CD4-positive, CD25-positive, alpha-beta regulatory T cell (primary cell): ENCODE data around the gene TNFRSF8. TPM values are rescaled to one million over a fixed set of nuclear protein-coding genes. Genes with fewer than 3 reads are reported as not detected.
A peak's percentile ranks its signal among the peaks of the same experiment; 100 is the strongest.

Source experiments
- ATAC-seq, 2 donors: fragments of 150-1000 bp; cut with Tn5 transposase; one replicate each; pipeline ENCODE4 v1.10.0; 2021; ENCODE audit warnings: low read depth in 2 of 2, moderate number of reproducible peaks in 2 of 2, moderate library complexity in 1 of 2
- DNase-seq, 3 donors: peaks; one replicate each; pipeline versions ENCODE4 v3.0.0 to v3.0.0-alpha.2; 2012 to 2022; ENCODE audit warnings: mixed read lengths in 1 of 3
- H3K27ac ChIP-seq: one replicate; pipeline ENCODE4 v1.7.0; 2013; ENCODE audit warnings: mild to moderate bottlenecking, low read length; ENCODE audit not compliant: insufficient read depth, poor library complexity, severe bottlenecking
- H3K27me3 ChIP-seq: one replicate; pipeline ENCODE4 v1.7.0; 2013; ENCODE audit warnings: low read length; ENCODE audit not compliant: control insufficient read depth, insufficient read depth
- H3K36me3 ChIP-seq: one replicate; pipeline ENCODE4 v1.7.0; 2013; ENCODE audit warnings: mild to moderate bottlenecking, low read length, moderate library complexity; ENCODE audit not compliant: control insufficient read depth, insufficient read depth
- H3K4me1 ChIP-seq: 2 replicates; pipeline ENCODE4 v1.7.0; 2013; ENCODE audit warnings: mild to moderate bottlenecking, low read length; ENCODE audit not compliant: insufficient read depth, control insufficient read depth, poor library complexity, severe bottlenecking
- H3K4me3 ChIP-seq: one replicate; pipeline ENCODE4 v1.7.0; 2013; ENCODE audit warnings: low read depth, mild to moderate bottlenecking, low read length, moderate library complexity
- H3K9me3 ChIP-seq, 2 experiments: 1 replicate in 1 of 2; 2 replicates in 1 of 2; pipeline ENCODE4 v1.7.0; 2013; ENCODE audit warnings: low read length in 2 of 2, mild to moderate bottlenecking in 1 of 2, moderate library complexity in 1 of 2; ENCODE audit not compliant: control insufficient read depth in 2 of 2
- H3K27ac Mint-ChIP-seq, 3 donors: one replicate each; pipeline ENCODE4 v1.8.0; 2020 to 2022; ENCODE audit warnings: mild to moderate bottlenecking in 3 of 3, mixed read lengths in 3 of 3, moderate library complexity in 2 of 3
- H3K27me3 Mint-ChIP-seq: one replicate; pipeline ENCODE4 v1.8.0; 2022; ENCODE audit warnings: mild to moderate bottlenecking, mixed read lengths
- H3K36me3 Mint-ChIP-seq: one replicate; pipeline ENCODE4 v1.8.0; 2020; ENCODE audit warnings: mixed read lengths
- H3K4me1 Mint-ChIP-seq, 4 donors: one replicate each; pipeline ENCODE4 v1.8.0; 2020 to 2022; ENCODE audit warnings: mixed read lengths in 4 of 4, mild to moderate bottlenecking in 1 of 4
- H3K4me3 Mint-ChIP-seq, 4 donors: one replicate each; pipeline ENCODE4 v1.8.0; 2020 to 2022; ENCODE audit warnings: mild to moderate bottlenecking in 4 of 4, mixed read lengths in 4 of 4, moderate library complexity in 3 of 4
- H3K9me3 Mint-ChIP-seq, 7 donors: one replicate each; pipeline ENCODE4 v1.8.0; 2020 to 2022; ENCODE audit warnings: mixed read lengths in 7 of 7, mild to moderate bottlenecking in 3 of 7, moderate library complexity in 2 of 7
- polyA plus RNA-seq, 4 donors: library from polyadenylated mRNA; unstranded; fragments of 300-500 nt; fragmentation: Illumina TruSeq; gene quantifications; one replicate each; pipeline ENCODE4 v1.2.3, GENCODE V29; 2021
- total RNA-seq: library from RNA; stranded (reverse); gene quantifications from one replicate; pipeline ENCODE4 v1.2.3, GENCODE V29; 2022

Gene TNFRSF8
- total and polyA plus RNA-seq, 5 donors from 2014 or later = 1.1 to 3.2 (median 1.6) TPM

GRCh38 chr1:12069623-12070244 is 6.6 kb downstream of the TNFRSF8 start:
- Mint-ChIP-seq H3K27ac (peak overlapping the region; percentile 59 to 97 (median 62)), H3K9me3 (no peaks in the 10 kb centered on the region), H3K27me3 (no peaks in the 10 kb centered on the region), H3K4me3 (peak overlapping the region; percentile 3 to 76 (median 43)), H3K36me3 (no peaks in the 10 kb centered on the region), H3K4me1 (peaks cover 13 to 50% (median 33%) of the 10 kb centered on the region in 4 donors)
- Histone ChIP-seq H3K27ac (peak overlapping the region; percentile 47), H3K36me3 (no peaks in the 10 kb centered on the region), H3K27me3 (no peaks in the 10 kb centered on the region), H3K9me3 (no peaks in the 10 kb centered on the region), H3K4me1 (peaks cover 48% of the 10 kb centered on the region), H3K4me3 (no peak overlapping the region)
- DNase-seq (no peak), ATAC-seq (no peak)

- DNase-seq = no peak
- no peak overlapping the region for H3K27ac ChIP-seq
- Mint-ChIP-seq H3K4me3 (peak overlapping the region in 1 of 4 donors; percentile 22), H3K4me1 (peaks cover 6 to 49% (median 31%) of the 10 kb centered on the region in 4 donors), H3K27ac (peak overlapping the region in 2 of 3 donors; percentile 28 to 54), H3K9me3 (no peaks in the 10 kb centered on the region), H3K27me3 (no peaks in the 10 kb centered on the region), H3K36me3 (no peaks in the 10 kb centered on the region)
- peaks cover 35% of the 10 kb centered on the region for H3K4me1 ChIP-seq
- no peak overlapping the region for H3K4me3 ChIP-seq
- no peaks in the 10 kb centered on the region for H3K36me3 ChIP-seq
- no peaks in the 10 kb centered on the region for H3K9me3 ChIP-seq
- no peaks in the 10 kb centered on the region for H3K27me3 ChIP-seq
- no peak for ATAC-seq
Measured at GRCh38 chr1:12071892-12072291, 8.8 kb downstream of the TNFRSF8 start.

GRCh38 chr1:12072741-12073140 is 9.6 kb downstream of the TNFRSF8 start:
- no peak for ATAC-seq
- no peak for DNase-seq
- Histone ChIP-seq H3K27me3 (no peaks in the 10 kb centered on the region), H3K36me3 (no peaks in the 10 kb centered on the region), H3K9me3 (no peaks in the 10 kb centered on the region), H3K27ac (no peak overlapping the region), H3K4me3 (no peak overlapping the region), H3K4me1 (peaks cover 28% of the 10 kb centered on the region)
- Mint-ChIP-seq H3K27ac (peak overlapping the region in 1 of 3 donors; percentile 28), H3K4me3 (no peak overlapping the region), H3K4me1 (peaks cover 12 to 46% (median 27%) of the 10 kb centered on the region in 4 donors), H3K9me3 (no peaks in the 10 kb centered on the region), H3K36me3 (peaks cover 3% of the 10 kb centered on the region), H3K27me3 (no peaks in the 10 kb centered on the region)

GRCh38 chr1:12073796-12074195 is 10.7 kb downstream of the TNFRSF8 start:
- Histone ChIP-seq H3K27me3 (no peaks in the 10 kb centered on the region), H3K4me3 (no peak overlapping the region), H3K27ac (no peak overlapping the region), H3K36me3 (no peaks in the 10 kb centered on the region), H3K4me1 (peaks cover 26% of the 10 kb centered on the region), H3K9me3 (no peaks in the 10 kb centered on the region)
- ATAC-seq = no peak
- H3K36me3 Mint-ChIP-seq = peaks cover 3% of the 10 kb centered on the region
- no peaks in the 10 kb centered on the region for H3K27me3 Mint-ChIP-seq
- peak overlapping the region in 1 of 3 donors; percentile 9 for H3K27ac Mint-ChIP-seq
- no peak for DNase-seq
- H3K9me3 Mint-ChIP-seq = no peaks in the 10 kb centered on the region
- no peak overlapping the region for H3K4me3 Mint-ChIP-seq
- H3K4me1 Mint-ChIP-seq = peaks cover 9 to 42% (median 24%) of the 10 kb centered on the region in 4 donors

GRCh38 chr1:12075195-12076114 is 12.4 kb downstream of the TNFRSF8 start:
- Mint-ChIP-seq H3K4me3 (peak overlapping the region in 2 of 4 donors; percentile 5 to 27), H3K4me1 (peaks cover 4 to 41% (median 27%) of the 10 kb centered on the region in 4 donors), H3K36me3 (peaks cover 3% of the 10 kb centered on the region), H3K9me3 (no peaks in the 10 kb centered on the region), H3K27ac (no peak overlapping the region), H3K27me3 (no peaks in the 10 kb centered on the region)
- Histone ChIP-seq H3K36me3 (no peaks in the 10 kb centered on the region), H3K4me3 (no peak overlapping the region), H3K9me3 (no peaks in the 10 kb centered on the region), H3K4me1 (peaks cover 24% of the 10 kb centered on the region), H3K27ac (no peak overlapping the region), H3K27me3 (no peaks in the 10 kb centered on the region)
- DNase-seq (no peak), ATAC-seq (no peak)

GRCh38 chr1:12076425-12077005 is 13.4 kb downstream of the TNFRSF8 start:
- H3K27ac Mint-ChIP-seq = peak overlapping the region in 1 of 3 donors; percentile 75

GRCh38 chr1:12078575-12078937 is 15.5 kb downstream of the TNFRSF8 start:
- ATAC-seq = no peak
- Histone ChIP-seq H3K27ac (peak overlapping the region; percentile 78), H3K4me3 (peak overlapping the region; percentile 81), H3K36me3 (no peaks in the 10 kb centered on the region), H3K4me1 (peaks cover 28% of the 10 kb centered on the region), H3K9me3 (peaks cover 0 to 5% of the 10 kb centered on the region in 2 experiments), H3K27me3 (no peaks in the 10 kb centered on the region)
- Mint-ChIP-seq H3K36me3 (peaks cover 8% of the 10 kb centered on the region), H3K27ac (peak overlapping the region; percentile 56 to 93 (median 83)), H3K4me1 (peaks cover 7 to 56% (median 38%) of the 10 kb centered on the region in 4 donors), H3K27me3 (no peaks in the 10 kb centered on the region), H3K4me3 (peak overlapping the region; percentile 76 to 95 (median 84)), H3K9me3 (peaks cover 0 to 14% (median 3%) of the 10 kb centered on the region in 7 donors)
- no peak for DNase-seq

More at GRCh38 chr1:12076425-12077005, 13.4 kb downstream of the TNFRSF8 start:
- H3K36me3 Mint-ChIP-seq = peaks cover 3% of the 10 kb centered on the region
- H3K9me3 Mint-ChIP-seq = no peaks in the 10 kb centered on the region
- H3K36me3 ChIP-seq = no peaks in the 10 kb centered on the region
- H3K4me3 Mint-ChIP-seq = peak overlapping the region in 2 of 4 donors; percentile 51 to 88
- H3K27me3 Mint-ChIP-seq = no peaks in the 10 kb centered on the region
- no peak for ATAC-seq
- H3K4me1 ChIP-seq = peaks cover 24% of the 10 kb centered on the region
- no peaks in the 10 kb centered on the region for H3K27me3 ChIP-seq
- H3K27ac ChIP-seq = no peak overlapping the region
- no peak overlapping the region for H3K4me3 ChIP-seq
- H3K4me1 Mint-ChIP-seq = peaks cover 2 to 45% (median 26%) of the 10 kb centered on the region in 4 donors
- no peaks in the 10 kb centered on the region for H3K9me3 ChIP-seq
- DNase-seq = no peak
